ENCODE data around the gene HELB.

DNA sequence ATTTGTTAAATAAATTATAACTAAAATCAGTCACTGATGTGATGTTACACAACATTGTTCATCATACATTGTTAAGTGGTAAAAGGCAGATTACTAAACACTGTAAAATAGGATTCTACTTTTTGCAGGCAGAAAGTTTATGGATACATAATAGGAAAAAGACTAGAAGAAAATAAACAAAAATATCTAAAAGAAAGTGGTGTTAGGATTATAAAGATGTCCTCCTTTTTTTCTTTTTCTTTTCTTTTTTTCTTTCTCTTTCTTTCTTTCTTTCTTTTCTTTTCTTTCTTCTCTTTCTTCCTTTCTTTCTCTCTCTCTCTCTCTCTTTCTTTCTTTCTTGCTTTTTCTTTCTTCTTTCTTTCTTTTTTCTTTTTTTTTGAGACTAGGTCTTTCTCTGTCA is 39.6 kb upstream of the HELB start:
- TF ChIP-seq HDAC6 (IDR thresholded peaks at IDR 0.05; ENCODE audit: low read depth, low read length): no peak
- no peak for TF ChIP-seq RNF2 (IDR thresholded peaks at IDR 0.05; ENCODE audit: borderline replicate concordance, low read depth, low read length, missing control alignments, poor library complexity, severe bottlenecking)
- TF ChIP-seq POLR2AphosphoS5 (IDR thresholded peaks at IDR 0.05; ENCODE audit: low read depth, low read length): no peak
- no peak for TF ChIP-seq SIRT6 (IDR thresholded peaks at IDR 0.05; ENCODE audit: low read length)
- no peak for TF ChIP-seq ATF2 (IDR thresholded peaks at IDR 0.05; ENCODE audit: low read length)
- TF ChIP-seq SRF (IDR thresholded peaks at IDR 0.05; ENCODE audit: low read depth, low read length): no peak
- no peak for TF ChIP-seq ZNF274 (IDR thresholded peaks at IDR 0.05; ENCODE audit: borderline replicate concordance, extremely low read depth, low read length)
- TF ChIP-seq JUND (IDR thresholded peaks at IDR 0.05; ENCODE audit: low read length): no peak
- TF ChIP-seq CTCF (IDR thresholded peaks at IDR 0.05; ENCODE audit: control extremely low read depth in 1 of 3, insufficient read depth in 1 of 3, low read depth in 1 of 3, low read length in 3 of 3): no peak
- no peak for TF ChIP-seq POLR2A (IDR thresholded peaks at IDR 0.05; ENCODE audit: control extremely low read depth in 1 of 2, low read depth in 2 of 2, low read length in 2 of 2)
- no peak for TF ChIP-seq SIN3A (conservative IDR thresholded peaks at IDR 0.05 in 1 of 2, IDR thresholded peaks at IDR 0.05 in 1 of 2; ENCODE audit: low read depth in 1 of 2, low read length in 2 of 2)
- no peak for TF ChIP-seq GABPA (IDR thresholded peaks at IDR 0.05; ENCODE audit: borderline replicate concordance, insufficient read depth, low read length)
